HEK293T (cell line): Measurements from ENCODE around the gene WNT5B.

ENCODE experiments used
- ARNT ChIP-seq: fragments of 450-650 bp; IDR thresholded peaks from 2 replicates; pipeline ENCODE4 v1.6.1; 2017; ENCODE audit warnings: mild to moderate bottlenecking
- BHLHE40 ChIP-seq: fragments of 450-650 bp; IDR thresholded peaks from 2 replicates; pipeline ENCODE4 v1.6.1; 2016; ENCODE audit warnings: mild to moderate bottlenecking, moderate library complexity, borderline replicate concordance
- CTBP1 ChIP-seq: fragments of 450-650 bp; IDR thresholded peaks from 2 replicates; pipeline ENCODE4 v1.6.1; 2016; ENCODE audit warnings: borderline replicate concordance
- ELF4 ChIP-seq: fragments of 450-650 bp; IDR thresholded peaks from 2 replicates; pipeline ENCODE4 v1.6.1; 2017; ENCODE audit warnings: antibody characterized with exemption
- FOXA1 ChIP-seq: fragments of 450-650 bp; IDR thresholded peaks from 2 replicates; pipeline ENCODE4 v1.6.1; 2016; ENCODE audit warnings: mild to moderate bottlenecking
- FOXK2 ChIP-seq: fragments of 450-650 bp; IDR thresholded peaks from 2 replicates; pipeline ENCODE4 v1.6.1; 2016; ENCODE audit warnings: mild to moderate bottlenecking
- FOXM1 ChIP-seq: fragments of 450-650 bp; IDR thresholded peaks from 2 replicates; pipeline ENCODE4 v1.6.1; 2017; ENCODE audit warnings: mild to moderate bottlenecking, borderline replicate concordance
- HDGF ChIP-seq: fragments of 450-650 bp; IDR thresholded peaks from 2 replicates; pipeline ENCODE4 v1.6.1; 2017; ENCODE audit warnings: antibody characterized with exemption, borderline replicate concordance
- L3MBTL2 ChIP-seq: fragments of 450-650 bp; conservative IDR thresholded peaks from 2 replicates; pipeline ENCODE4 v1.6.1; 2016; ENCODE audit warnings: mild to moderate bottlenecking
- LEF1 ChIP-seq: fragments of 450-650 bp; IDR thresholded peaks from 2 replicates; pipeline ENCODE4 v1.6.1; 2017; ENCODE audit warnings: mild to moderate bottlenecking, borderline replicate concordance
- NFRKB ChIP-seq: fragments of 450-650 bp; IDR thresholded peaks from 2 replicates; pipeline ENCODE4 v1.6.1; 2016; ENCODE audit warnings: mild to moderate bottlenecking, moderate library complexity
- SP1 ChIP-seq: fragments of 450-650 bp; IDR thresholded peaks from 2 replicates; pipeline ENCODE4 v1.6.1; 2017
- SUZ12 ChIP-seq: fragments of 450-650 bp; IDR thresholded peaks from 2 replicates; pipeline ENCODE4 v1.6.1; 2016; ENCODE audit warnings: mild to moderate bottlenecking

DNA sequence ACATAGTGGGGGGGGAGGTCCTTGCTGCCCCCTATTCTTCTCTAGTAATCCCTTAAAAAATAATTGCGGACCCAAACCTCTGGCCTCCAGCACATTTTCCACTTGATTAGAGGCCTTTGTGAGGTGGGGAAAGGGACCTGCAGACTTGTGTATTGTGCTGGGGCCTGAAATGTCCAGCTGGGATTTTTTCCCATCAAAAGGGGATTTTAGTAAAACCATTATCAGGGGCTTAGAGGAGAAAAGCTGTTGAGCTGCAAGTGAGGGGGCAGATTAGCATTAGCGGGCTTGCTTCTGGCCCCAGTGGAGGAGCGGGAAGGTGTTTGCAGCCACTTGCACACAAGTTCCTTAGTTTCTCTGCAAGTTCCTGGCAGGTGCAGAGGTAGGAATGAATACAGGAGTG, 48.5 kb upstream of the WNT5B start:
- TF ChIP-seq BHLHE40 (no peak), SUZ12 (no peak), FOXM1 (no peak), SP1 (no peak), CTBP1 (no peak), FOXA1 (no peak), ELF4 (no peak), NFRKB (no peak), L3MBTL2 (no peak), ARNT (no peak), LEF1 (no peak), FOXK2 (no peak), HDGF (no peak)
